SK-N-SH (cell line): ENCODE measurements around the gene PDLIM4.

ENCODE experiments used
- CHD2 ChIP-seq: fragments of 150-350 bp; IDR thresholded peaks from 2 replicates; pipeline ENCODE4 v1.6.1; 2018; ENCODE audit warnings: low read length; ENCODE audit not compliant: partially characterized antibody
- CTCF ChIP-seq: fragments of 200-600 bp; sonication (generic); IDR thresholded peaks from 2 replicates; pipeline ENCODE4 v1.6.1; 2017; ENCODE audit warnings: antibody characterized with exemption, mild to moderate bottlenecking, moderate library complexity
- ELF1 ChIP-seq: IDR thresholded peaks from 2 replicates; pipeline ENCODE4 v1.4.0; 2012
- MAX ChIP-seq: IDR thresholded peaks from 2 replicates; pipeline ENCODE4 v1.4.0; 2012; ENCODE audit warnings: low read depth
- POLR2AphosphoS5 ChIP-seq: IDR thresholded peaks from 2 replicates; pipeline ENCODE4 v1.6.1; 2012; ENCODE audit warnings: low read depth, low read length
- SIN3A ChIP-seq: IDR thresholded peaks from 2 replicates; pipeline ENCODE4 v1.6.1; 2012; ENCODE audit warnings: low read depth, mild to moderate bottlenecking, low read length, moderate library complexity, borderline replicate concordance
- TAF1 ChIP-seq: IDR thresholded peaks from 2 replicates; pipeline ENCODE4 v1.6.1; 2012; ENCODE audit warnings: low read depth, mild to moderate bottlenecking, low read length, moderate library complexity, borderline replicate concordance

- no peak for TF ChIP-seq MAX
- TF ChIP-seq CTCF: no peak
- no peak for TF ChIP-seq CHD2
- no peak for TF ChIP-seq POLR2AphosphoS5
- no peak for TF ChIP-seq SIN3A
- no peak for TF ChIP-seq ELF1
- no peak for TF ChIP-seq TAF1
Measured at GRCh38 chr5:132310141-132310834, 52.8 kb downstream of the PDLIM4 start.
